Gastrocnemius medialis (tissue), 4 donors: Measurements from ENCODE around the gene SMG6.

Experiments used
- POLR2A ChIP-seq, 2 donors: fragments of 450-650 bp; IDR thresholded peaks; one replicate each; pipeline ENCODE4 v1.6.1; 2017; ENCODE audit warnings: antibody characterized with exemption in 2 of 2, mild to moderate bottlenecking in 2 of 2, moderate library complexity in 2 of 2
- TF ChIP-seq, protein P1 (sequence below), 5 experiments: fragments of 450-650 bp in 3 of 5; fragments of 200-600 bp in 2 of 5; sonication (generic) in 2 of 5; IDR thresholded peaks in 4 of 5; conservative IDR thresholded peaks in 1 of 5; 1 replicate in 4 of 5; 2 replicates in 1 of 5; pipeline ENCODE4 v1.5.1; 2016 to 2019; ENCODE audit warnings: antibody characterized with exemption in 5 of 5, mild to moderate bottlenecking in 3 of 5, moderate library complexity in 3 of 5

DNA sequence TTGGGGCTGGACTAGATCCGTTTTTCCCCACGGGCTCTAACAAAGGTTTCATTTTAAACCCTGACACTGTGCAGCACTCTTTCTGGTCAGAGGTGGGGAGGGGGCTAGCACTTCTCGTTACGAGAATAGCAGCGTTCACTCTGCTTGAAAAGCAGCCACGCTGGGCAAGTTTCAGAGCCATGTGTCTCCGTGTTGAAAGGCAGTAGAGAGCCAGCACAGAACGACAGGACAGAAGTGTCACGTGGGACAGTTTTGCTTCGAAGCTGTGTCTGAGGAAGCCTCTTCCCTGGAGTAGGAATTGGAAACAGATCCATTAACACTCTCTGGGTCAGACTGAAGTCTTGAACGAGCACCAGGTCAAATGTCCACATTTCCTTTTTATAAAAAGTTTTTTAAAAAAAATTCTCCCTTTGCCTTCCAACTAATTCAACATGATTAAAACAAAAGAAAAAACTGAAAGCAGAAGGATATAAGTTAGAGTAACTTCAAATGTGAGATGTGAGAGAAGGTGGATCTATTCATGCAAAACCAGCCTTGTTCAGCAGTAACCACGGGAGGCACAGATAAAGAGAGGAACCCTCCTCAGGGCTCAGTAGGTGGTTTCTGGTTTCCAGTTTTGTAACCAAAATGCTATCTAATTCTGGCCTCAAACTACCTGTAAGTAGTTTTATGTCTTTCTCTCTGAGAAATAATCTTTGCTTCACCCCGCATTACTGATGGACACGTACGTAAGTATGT is 65.0 kb downstream of the SMG6 start:
- TF ChIP-seq, protein P1, sequence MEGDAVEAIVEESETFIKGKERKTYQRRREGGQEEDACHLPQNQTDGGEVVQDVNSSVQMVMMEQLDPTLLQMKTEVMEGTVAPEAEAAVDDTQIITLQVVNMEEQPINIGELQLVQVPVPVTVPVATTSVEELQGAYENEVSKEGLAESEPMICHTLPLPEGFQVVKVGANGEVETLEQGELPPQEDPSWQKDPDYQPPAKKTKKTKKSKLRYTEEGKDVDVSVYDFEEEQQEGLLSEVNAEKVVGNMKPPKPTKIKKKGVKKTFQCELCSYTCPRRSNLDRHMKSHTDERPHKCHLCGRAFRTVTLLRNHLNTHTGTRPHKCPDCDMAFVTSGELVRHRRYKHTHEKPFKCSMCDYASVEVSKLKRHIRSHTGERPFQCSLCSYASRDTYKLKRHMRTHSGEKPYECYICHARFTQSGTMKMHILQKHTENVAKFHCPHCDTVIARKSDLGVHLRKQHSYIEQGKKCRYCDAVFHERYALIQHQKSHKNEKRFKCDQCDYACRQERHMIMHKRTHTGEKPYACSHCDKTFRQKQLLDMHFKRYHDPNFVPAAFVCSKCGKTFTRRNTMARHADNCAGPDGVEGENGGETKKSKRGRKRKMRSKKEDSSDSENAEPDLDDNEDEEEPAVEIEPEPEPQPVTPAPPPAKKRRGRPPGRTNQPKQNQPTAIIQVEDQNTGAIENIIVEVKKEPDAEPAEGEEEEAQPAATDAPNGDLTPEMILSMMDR (IDR thresholded peaks at IDR 0.05 in 4 of 5, conservative IDR thresholded peaks at IDR 0.05 in 1 of 5) = no peak
- TF ChIP-seq POLR2A (IDR thresholded peaks at IDR 0.05) = no peak
